IPS DF 6.9 (cell line): ENCODE data around the gene EEF1A2.
"Not testable (repeated sequence)": the region's sequence is repeated elsewhere in the genome, so short reads cannot be mapped to it uniquely, and the experiment has no call there.

Source experiments
- DNase-seq: peaks from one replicate; pipeline ENCODE4 v3.0.0-alpha.2; 2013; ENCODE audit warnings: low read depth, low spot score
- H3K27ac ChIP-seq: one replicate; pipeline ENCODE4 v1.5.1; 2013; ENCODE audit warnings: low read length, control low read depth
- H3K27me3 ChIP-seq: 2 replicates; pipeline ENCODE4 v1.6.1; 2013; ENCODE audit warnings: mild to moderate bottlenecking, low read length; ENCODE audit not compliant: control insufficient read depth, insufficient read depth
- H3K36me3 ChIP-seq: 2 replicates; pipeline ENCODE4 v1.6.1; 2013; ENCODE audit warnings: low read length; ENCODE audit not compliant: control insufficient read depth, insufficient read depth
- H3K4me1 ChIP-seq: 2 replicates; pipeline ENCODE4 v1.6.1; 2013; ENCODE audit warnings: low read length; ENCODE audit not compliant: control insufficient read depth, insufficient read depth
- H3K4me3 ChIP-seq: 2 replicates; pipeline ENCODE4 v1.5.1; 2013; ENCODE audit warnings: mild to moderate bottlenecking, low read length
- H3K9me3 ChIP-seq: 2 replicates; pipeline ENCODE4 v1.6.1; 2013; ENCODE audit warnings: low read length, inconsistent platforms; ENCODE audit not compliant: control insufficient read depth, insufficient read depth
- WGBS: extraction: QIAGEN DNeasy Blood & Tissue Kit; methylation state at CpG from one replicate; pipeline ENCODE4 v1.1.7; 2013; ENCODE audit warnings: mixed read lengths, missing lambda C conversion rate; ENCODE audit not compliant: insufficient read length, insufficient coverage; 5-methylcytosine and 5-hydroxymethylcytosine counted together

EEF1A2 gene

DNA sequence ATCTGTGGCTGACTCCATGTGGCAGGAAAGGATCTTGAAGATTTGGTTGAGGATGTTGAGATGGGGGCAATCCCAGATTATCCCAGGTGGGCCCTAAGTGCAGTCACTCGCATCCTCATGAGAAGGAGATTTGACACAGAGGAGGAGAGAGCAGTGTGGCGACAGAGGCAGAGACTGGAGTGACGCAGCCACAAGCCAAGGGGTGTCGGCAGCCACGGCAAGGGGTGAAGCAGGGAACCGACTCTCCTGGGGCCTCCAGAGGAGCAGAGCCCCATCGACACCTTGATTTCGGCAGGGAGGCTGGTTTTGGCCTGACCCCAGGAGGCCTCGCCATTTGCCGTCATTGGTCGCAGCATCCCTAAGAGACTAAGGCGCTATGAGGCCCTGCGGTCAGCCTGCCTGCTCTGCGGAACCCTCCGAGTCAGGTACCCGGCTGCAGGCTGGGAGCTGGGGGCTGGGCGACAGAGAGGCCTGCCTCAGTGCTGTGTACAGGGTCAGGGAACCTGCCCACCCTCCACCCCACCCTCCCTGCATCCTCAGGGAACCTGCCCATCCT, 12.5 kb downstream of the EEF1A2 start:
- WGBS = no CpG with 5 or more reads among the region's 17 CpGs
- peaks cover 5% of the 10 kb centered on the region; the same call in 1 of the 2 replicates for H3K27me3 ChIP-seq
- H3K27ac ChIP-seq = no peak overlapping the region
- no peaks in the 10 kb centered on the region for H3K36me3 ChIP-seq
- no peak overlapping the region for H3K4me3 ChIP-seq
- H3K9me3 ChIP-seq = no peaks in the 10 kb centered on the region
- no peak for DNase-seq
- H3K4me1 ChIP-seq = peaks cover 10% of the 10 kb centered on the region

- Histone ChIP-seq H3K4me1 (peaks cover 10% of the 10 kb centered on the region), H3K36me3 (no peaks in the 10 kb centered on the region), H3K27ac (no peak overlapping the region), H3K4me3 (no peak overlapping the region), H3K9me3 (no peaks in the 10 kb centered on the region), H3K27me3 (peaks cover 5% of the 10 kb centered on the region; the same call in 1 of the 2 replicates)
- no peak for DNase-seq
- WGBS = no CpG with 5 or more reads among the region's 18 CpGs
Measured at GRCh38 chr20:63484651-63485403, 14.1 kb downstream of the EEF1A2 start.

DNA sequence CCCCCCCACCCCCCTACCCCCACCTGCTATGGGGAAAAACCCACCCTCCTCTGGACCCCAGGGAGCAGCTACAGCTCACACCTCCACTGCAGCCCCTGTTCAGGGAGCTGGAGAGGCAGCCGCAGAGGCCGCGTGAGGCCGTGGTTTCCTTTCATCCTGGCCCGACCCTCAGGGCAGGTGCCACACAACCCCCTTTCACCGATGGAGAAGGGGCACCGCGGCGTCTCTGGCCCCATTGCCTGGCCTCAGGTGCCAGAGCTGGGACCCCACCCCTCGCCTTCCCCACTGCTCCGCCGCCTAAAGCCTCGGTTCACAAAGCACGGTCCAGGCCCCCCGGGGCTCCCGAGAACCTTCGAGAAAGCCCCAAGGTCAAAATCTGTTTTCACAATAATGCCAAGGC, 14.6 kb downstream of the EEF1A2 start:
- Histone ChIP-seq H3K9me3 (no peaks in the 10 kb centered on the region), H3K27me3 (peaks cover 5% of the 10 kb centered on the region; the same call in 1 of the 2 replicates), H3K27ac (no peak overlapping the region), H3K4me3 (no peak overlapping the region), H3K4me1 (peaks cover 10% of the 10 kb centered on the region), H3K36me3 (no peaks in the 10 kb centered on the region)
- no peak for DNase-seq
- no CpG with 5 or more reads among the region's 17 CpGs for WGBS

GRCh38 chr20:63483834-63484233, 15.0 kb downstream of the EEF1A2 start:
- no peak overlapping the region for H3K4me3 ChIP-seq
- no peak overlapping the region for H3K27ac ChIP-seq
- H3K4me1 ChIP-seq = peaks cover 10% of the 10 kb centered on the region
- WGBS = no CpG with 5 or more reads among the region's 12 CpGs
- H3K9me3 ChIP-seq = no peaks in the 10 kb centered on the region
- DNase-seq = no peak
- no peaks in the 10 kb centered on the region for H3K36me3 ChIP-seq
- H3K27me3 ChIP-seq = peaks cover 5% of the 10 kb centered on the region; the same call in 1 of the 2 replicates

DNA sequence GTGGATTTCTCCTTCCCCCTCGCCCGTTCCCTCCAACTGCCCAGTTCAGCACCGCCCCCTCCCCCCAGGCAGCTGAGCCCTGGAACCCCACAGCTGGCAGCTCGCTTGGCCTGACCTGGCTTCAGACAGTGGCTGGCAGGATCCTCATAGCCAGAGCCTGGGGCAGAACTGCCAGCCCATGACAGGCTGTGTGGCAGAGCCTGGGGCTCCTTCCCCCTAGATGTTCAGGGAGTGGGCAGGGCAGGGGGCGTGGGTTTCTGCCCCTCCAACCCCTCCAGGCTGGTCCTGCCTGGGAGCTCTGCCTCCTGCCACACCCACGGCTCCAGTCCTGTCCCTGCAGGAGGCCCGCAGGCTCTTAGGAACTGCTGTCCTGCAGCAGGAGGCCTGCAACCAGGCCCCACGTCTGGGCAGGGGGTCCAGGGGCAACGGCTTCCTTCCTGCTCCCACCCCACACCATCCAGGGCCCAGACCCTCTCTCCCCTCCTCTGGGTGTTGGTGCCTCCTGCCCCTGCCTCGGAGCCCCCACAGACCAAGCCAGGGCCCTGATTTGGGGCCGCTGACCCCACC, 16.8 kb downstream of the EEF1A2 start:
- no peak for DNase-seq
- no peaks in the 10 kb centered on the region for H3K36me3 ChIP-seq
- H3K9me3 ChIP-seq = no peaks in the 10 kb centered on the region
- no peaks in the 10 kb centered on the region for H3K27me3 ChIP-seq
- peaks cover 9% of the 10 kb centered on the region; the same call in 1 of the 2 replicates for H3K4me1 ChIP-seq
- no peak overlapping the region for H3K4me3 ChIP-seq
- no peak overlapping the region for H3K27ac ChIP-seq
- no CpG with 5 or more reads among the region's 11 CpGs for WGBS

DNA sequence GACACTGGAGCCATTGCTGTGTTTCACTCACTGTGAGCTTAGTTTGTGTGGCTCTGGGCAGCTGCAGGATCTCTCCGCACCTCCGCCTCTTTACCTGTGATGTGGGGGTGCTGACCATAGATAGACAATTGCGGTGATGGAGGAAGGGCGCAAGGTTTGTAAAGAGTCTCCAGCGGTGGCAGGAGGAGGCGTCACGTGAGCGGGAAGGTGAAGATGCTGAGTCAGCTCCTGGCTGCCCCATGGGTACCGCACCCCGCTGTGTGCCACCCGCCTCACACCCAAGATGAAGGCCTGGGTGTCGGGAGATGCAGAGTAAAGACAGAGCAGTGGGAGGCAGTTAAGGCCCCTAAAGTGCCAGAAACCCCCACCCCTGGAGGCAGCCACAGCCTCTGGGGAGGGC, 17.4 kb downstream of the EEF1A2 start:
- Histone ChIP-seq H3K27ac (no peak overlapping the region), H3K27me3 (no peaks in the 10 kb centered on the region), H3K4me3 (no peak overlapping the region), H3K9me3 (no peaks in the 10 kb centered on the region), H3K36me3 (no peaks in the 10 kb centered on the region), H3K4me1 (peaks cover 9% of the 10 kb centered on the region; the same call in 1 of the 2 replicates)
- DNase-seq = no peak
- WGBS = no CpG with 5 or more reads among the region's 12 CpGs

DNA sequence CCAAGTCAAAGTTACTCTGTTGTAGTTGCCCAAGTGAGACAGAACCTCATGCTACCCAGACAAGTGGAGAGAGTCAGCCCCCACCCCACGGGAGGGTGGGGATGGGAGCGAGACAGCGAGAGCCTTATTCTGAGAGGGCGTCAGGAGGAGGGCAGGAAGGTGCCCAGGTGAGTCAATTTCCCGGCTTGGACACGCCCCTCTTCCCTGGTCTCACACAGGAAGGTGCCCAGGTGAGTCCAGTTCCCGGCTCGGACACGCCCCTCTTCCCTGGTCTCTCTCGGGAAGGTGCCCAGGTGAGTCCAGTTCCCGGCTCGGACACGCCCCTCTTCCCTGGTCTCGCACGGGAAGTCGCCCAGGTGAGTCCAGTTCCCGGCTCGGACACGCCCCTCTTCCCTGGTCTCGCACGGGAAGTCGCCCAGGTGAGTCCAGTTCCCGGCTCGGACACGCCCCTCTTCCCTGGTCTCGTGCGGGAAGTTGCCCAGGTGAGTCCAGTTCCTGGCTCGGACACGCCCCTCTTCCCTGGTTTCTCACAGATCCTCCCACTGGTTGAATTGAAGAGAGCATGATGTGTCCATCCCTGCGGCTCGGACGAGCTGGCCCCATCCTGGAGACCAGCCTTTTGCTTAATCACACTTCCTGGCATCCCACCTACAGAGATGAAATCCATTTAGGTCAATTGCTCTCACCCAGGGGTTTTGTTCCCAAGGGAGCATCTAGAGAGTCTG, 19.0 kb downstream of the EEF1A2 start:
- H3K36me3 ChIP-seq, H3K4me3 ChIP-seq, H3K4me1 ChIP-seq, DNase-seq, H3K27ac ChIP-seq, H3K27me3 ChIP-seq, H3K9me3 ChIP-seq: not testable (repeated sequence)
- WGBS = no CpG with 5 or more reads among the region's 32 CpGs

DNA sequence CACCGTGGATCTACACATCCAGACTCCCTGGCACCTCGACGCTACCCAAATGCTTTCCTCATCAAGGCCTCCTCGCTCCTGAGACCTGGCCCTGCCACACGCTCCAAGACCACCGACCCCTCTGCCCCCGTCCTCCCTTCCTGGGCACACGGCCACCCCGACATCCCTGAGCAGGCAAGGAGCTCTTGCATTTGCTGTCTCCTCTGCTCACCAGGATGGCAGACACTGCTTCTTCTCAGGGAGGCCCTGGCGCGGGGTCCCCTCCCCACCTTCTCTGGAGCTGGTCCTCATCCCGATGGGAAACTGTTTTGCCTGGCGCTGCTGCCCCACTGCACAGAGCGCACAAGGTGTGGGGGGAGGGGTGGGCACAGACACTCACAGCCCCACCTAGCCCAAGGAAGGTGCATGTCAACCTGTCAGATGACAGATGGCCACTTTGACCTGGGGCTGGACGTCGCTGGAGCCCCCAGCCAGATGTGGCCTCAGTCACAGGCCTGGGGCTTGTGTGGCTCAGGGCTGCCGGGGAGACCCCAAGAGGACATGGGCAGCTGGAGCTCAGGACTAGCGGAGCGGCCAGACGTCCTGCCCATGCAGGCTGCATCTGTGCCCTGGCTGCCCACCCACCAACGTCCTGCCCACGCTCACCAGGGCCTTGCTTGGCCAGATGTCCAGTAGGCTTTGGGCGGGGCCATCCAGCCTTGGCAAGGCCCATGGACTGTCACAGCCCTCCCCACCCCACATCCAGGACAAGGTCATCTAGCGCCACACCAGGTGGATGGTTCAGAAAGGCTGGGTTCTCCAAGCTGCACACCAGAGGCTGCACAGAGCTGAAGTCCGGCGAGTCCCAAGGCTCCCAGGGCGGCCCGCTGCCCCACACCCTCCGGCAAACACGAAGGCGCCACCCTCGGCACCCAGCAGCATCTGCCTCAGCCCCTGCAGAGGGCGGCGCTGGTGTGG, 20.3 kb downstream of the EEF1A2 start:
- Histone ChIP-seq H3K27ac (no peak overlapping the region), H3K4me3 (no peak overlapping the region), H3K4me1 (peaks cover 7% of the 10 kb centered on the region; the same call in 1 of the 2 replicates), H3K9me3 (no peaks in the 10 kb centered on the region), H3K36me3 (no peaks in the 10 kb centered on the region), H3K27me3 (no peaks in the 10 kb centered on the region)
- no peak for DNase-seq
- no CpG with 5 or more reads among the region's 34 CpGs for WGBS

DNA sequence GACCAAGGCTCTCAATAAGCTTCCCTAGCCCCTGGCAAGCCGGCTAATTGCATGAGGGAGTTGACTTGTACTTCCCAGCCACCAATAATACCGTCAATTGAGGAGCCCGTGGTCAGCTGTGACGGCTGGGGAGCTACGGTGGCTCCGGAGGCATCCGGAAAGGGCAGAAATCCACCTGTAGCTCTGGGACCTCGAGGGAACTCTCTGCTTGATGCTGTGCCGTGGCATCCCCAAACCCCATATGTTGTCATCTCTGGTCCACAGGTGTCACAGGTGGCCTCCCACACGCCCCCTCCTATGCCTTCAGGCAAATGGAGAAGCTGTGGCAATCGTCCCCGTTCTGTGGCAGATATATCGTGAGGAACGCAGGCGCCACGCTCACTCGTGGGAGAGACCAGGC, 20.9 kb downstream of the EEF1A2 start:
- no peak overlapping the region for H3K27ac ChIP-seq
- DNase-seq = no peak
- H3K4me1 ChIP-seq = peaks cover 10% of the 10 kb centered on the region; the same call in 1 of the 2 replicates
- H3K36me3 ChIP-seq = no peaks in the 10 kb centered on the region
- no peaks in the 10 kb centered on the region for H3K27me3 ChIP-seq
- H3K9me3 ChIP-seq = no peaks in the 10 kb centered on the region
- no CpG with 5 or more reads among the region's 17 CpGs for WGBS
- no peak overlapping the region for H3K4me3 ChIP-seq
